HG02884 (cell line): ENCODE data around the gene MAGI3.
"Not testable (repeated sequence)": the region's sequence is repeated elsewhere in the genome, so short reads cannot be mapped to it uniquely, and the experiment has no call there.

Experiments used
- ATAC-seq: cut with Tn5 transposase; IDR thresholded peaks from one replicate; pipeline ENCODE4 v1.9.1; 2021; ENCODE audit warnings: mild to moderate bottlenecking, moderate library complexity; ENCODE audit not compliant: unreplicated experiment

The MAGI3 gene

DNA sequence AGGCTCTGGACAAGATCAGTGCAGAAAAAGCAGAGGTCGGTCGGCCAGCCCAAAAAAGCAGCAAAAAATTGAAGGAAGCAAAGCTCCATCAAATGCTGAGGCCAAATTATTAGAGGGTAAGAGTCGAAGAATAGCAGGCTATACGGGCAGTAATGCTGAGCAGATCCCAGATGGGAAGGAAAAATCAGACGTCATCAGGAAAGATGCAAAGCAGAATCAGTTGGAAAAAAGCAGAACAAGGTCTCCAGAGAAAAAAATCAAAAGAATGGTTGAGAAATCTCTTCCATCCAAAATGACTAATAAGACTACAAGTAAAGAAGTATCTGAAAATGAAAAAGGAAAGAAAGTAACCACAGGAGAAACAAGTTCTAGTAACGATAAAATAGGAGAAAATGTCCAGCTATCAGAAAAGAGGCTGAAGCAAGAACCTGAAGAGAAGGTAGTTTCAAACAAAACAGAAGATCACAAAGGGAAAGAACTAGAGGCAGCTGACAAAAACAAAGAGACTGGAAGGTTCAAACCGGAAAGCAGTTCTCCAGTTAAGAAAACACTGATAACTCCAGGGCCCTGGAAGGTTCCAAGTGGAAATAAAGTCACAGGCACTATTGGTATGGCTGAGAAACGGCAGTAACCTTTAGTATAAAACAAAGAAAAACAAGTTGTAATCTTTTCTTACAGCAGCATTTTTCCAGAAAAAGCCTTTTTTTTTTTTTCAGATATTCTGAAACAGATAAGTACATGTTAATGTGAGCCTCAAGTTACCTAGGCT is 293.3 kb downstream of the MAGI3 start:
- no peak for ATAC-seq

DNA sequence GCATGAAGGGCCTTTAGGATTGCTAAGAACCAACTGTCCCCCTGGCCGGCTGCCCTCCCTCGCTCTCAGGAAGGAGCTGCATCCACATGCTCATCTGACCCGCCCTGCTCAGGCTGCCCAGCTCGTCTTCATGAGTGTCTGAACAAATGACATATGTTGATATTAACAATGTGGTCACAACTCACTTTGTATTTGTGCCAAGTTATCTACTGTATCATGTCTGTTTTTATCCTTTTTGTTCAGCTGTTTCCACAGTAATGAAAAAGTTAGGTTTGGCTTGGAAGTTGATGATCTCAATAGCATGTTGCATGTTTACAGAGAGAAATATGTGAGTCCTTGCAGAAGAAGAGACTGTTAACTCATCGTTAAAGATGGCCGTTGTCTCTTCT is 293.8 kb downstream of the MAGI3 start:
- no peak for ATAC-seq

DNA sequence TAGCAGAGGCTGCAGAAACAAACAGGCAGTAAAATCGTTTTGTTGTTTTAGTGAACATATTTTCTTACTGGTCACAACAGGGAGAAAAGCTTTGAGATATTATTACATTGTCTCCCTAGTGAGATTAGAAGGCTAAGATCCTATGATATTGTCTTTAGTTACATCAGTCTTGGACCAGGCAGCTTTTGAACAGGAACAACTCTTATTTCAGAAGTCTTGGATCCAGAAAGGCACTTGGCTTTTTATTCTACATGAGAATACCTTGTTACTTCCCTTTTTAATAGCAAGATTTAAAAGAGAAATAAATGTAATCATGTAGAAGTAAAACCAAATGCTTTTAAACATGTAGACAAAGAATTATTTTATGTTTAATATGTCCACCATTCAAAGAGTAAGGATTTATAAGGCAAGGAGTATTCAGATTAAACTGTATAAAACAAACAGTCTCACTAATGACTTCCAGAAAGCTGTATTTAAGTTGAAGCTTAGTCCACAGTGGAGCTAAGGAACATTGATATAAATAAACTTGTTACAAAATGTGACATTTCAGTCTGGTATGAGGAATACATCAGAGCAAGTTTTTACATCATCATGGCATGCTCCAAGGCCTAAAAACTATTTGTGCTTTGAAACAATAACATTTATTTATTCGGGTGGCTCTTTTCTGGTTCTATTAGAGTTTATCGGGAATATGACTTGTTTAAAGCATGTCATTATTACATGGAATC is 296.7 kb downstream of the MAGI3 start:
- no peak for ATAC-seq

DNA sequence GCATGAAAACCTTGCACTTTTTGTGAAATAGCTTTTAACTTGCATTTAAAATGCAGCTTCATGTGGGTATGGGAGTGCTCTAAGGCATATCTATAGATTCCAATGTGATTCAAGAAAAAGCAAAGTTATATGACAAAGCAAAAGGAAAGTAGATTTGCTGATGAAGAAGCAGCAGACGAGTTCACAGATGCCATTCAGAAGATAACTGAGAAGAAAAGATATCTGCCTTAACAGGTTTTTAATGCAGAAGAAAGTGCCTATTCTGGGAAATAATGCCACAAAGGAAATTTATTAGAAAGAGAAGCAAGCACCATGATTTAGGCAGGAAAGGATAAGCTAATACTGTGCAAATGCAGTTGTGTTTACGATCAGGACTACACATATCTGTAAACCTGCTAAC is 300.9 kb downstream of the MAGI3 start:
- no peak for ATAC-seq

DNA sequence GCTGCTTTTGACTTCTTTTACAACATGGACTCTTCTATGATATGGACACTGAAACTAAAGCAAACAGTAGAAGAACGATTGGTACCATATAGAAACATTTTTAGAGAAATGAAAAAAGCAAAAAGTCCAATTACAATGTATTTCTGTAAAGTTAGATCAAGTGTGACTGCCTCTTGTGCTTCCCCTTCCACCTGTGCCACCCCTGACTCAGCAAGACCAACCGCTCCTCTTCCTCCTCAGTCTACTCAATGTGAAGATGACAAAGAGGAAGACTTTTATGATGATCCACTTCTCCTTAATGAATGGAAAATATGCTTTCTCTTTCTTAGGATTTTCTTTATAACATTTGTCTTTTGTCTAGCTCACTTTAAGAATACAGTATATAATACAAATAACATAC is 302.0 kb downstream of the MAGI3 start:
- ATAC-seq: no peak

DNA sequence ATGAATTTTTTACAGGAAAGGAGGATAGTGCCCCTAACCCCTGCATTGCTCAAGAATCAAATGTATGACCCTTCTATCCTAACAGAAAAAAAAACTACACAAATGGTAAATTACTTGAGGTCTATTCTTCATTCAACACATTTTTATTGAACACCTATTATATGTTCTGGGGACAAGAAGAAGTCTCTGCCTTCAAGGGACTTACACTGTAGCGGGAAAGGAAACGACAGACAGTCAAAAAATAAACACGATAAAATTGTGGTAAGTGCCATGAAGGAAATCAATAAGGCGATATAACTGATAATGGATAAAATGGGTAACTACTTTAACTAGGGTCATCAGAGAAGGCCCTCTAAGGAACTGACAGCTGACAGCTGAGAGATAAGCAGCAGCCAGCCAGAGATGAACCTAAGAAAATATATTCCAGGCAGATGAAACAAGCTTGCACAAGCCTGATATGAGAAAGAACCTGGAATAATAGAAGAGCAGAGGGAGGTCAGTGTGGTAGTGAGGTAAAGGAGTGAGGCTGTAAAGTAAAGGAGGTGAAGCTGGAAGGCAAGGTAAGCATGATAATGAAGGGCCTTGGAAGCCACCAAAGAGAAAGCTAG is 302.6 kb downstream of the MAGI3 start:
- ATAC-seq: no peak

DNA sequence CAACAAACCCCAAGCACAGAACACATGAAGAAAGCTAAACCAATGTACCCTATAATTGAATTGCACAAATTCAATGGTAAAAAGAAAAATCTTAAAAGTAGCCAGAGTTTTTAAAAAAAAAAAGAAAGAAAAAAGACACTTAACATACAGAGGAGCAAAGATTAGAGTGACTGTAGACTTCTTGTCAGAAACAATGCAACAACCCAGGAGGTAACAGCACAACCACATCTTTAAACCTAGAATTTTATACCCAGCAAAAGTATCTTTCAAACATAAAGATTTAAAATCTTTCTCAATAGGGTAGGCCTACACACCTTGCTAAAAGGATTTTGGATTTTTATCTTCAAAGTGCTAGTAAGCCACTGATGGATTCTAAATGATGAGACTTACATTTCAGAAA is 304.6 kb downstream of the MAGI3 start:
- no peak for ATAC-seq

DNA sequence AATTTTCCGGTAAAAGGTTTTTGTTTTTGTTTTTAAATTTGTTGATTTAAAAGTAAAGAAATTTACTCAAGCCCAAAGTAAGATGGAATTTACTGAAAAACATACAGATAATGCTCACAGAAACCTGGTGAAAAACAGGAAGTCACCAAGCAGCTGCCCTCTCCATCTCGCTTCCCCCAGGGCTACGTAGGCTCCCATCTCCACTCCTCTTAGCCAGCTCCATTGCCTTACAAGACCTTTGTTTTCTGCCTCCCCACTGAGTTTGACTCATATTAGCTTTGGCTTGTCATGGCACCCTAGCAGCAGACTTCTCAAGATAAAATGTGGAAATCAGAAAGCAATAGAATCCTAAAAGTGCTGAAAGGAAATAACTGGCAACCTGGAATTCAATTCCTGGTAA is 311.1 kb downstream of the MAGI3 start:
- no peak for ATAC-seq

DNA sequence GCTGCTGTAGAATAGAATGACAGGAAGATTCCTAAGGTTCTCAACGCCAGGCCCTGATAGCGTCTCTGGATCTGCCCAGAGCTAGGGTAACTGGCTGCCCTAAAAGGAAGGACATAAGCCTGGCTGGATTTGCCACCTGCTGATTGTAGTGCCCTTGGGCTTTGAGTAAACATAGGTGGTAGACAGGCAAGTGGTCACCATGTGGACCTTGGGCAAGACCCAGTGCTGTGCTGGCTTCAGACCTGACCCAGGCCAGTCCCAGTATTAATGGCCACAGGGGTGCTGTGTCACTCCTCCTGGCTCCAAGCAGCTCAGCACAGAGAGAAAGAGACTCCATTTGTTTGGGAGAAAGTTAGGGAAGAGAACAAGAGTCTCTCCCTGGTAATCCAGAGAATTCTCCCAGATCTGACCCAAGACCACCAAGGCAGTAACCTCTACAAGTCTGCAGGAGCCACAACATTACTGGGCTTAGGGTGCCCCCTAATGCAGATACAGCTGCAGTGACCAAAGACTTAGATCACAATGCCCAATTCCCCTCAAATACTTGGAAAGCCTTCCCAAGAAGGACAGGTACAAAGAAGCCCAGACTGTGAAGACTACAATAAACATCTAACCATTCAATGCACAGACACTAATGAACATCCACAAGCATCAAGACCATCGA is 324.4 kb downstream of the MAGI3 start:
- no peak for ATAC-seq

DNA sequence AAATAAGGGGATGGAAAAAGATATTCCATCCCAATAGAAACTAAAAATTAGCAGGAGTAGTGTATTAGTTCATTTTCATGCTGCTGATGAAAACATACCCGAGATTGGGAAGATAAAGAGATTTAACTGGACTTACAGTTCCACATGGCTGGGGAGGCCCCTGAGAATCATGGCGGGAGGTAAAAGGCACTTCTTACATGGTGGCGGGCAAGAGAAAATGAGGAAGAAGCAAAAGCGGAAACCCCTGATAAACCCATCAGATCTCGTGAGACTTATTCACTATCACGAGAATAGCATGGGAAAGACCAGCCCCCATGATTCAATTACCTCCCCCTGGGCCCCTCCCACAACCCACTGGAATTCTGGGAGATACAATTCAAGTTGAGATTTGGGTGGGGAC is 327.2 kb downstream of the MAGI3 start:
- ATAC-seq: not testable (repeated sequence)

DNA sequence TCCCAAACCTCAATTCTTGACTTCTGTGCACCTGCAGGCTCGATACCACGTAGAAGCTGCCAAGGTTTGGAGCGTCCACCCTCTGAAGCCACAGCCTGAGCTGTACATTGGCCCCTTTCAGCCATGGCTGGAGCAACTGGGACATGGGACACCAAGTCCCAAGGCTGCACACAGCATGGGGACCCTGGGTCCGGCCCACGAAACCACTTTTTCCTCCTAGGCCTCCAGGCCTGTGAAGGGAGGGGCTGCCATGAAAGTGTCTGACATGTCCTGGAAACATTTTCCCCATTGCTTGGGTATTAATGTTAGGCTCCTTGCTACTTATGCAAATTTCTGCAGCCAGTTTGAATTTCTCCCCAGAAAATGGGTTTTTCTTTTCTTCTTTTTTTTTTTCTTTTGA is 328.3 kb downstream of the MAGI3 start:
- not testable (repeated sequence) for ATAC-seq

DNA sequence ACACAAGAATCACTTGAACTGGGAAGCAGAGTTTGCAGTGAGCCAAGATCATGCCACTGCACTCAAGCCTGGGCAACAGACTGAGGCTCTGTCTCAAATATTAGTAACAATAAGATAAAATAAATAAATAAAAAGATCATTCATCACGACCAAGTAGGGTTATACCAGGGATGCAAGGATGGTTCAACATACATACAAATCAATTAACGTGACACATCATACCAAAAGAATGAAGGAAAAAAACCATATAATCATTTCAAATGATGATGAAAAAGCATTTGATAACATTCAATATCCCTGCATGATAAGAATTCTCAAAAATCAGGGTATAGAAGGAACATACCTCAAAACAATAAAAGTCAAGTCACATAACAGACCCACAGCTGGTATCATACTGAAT is 330.7 kb downstream of the MAGI3 start:
- ATAC-seq: no peak

DNA sequence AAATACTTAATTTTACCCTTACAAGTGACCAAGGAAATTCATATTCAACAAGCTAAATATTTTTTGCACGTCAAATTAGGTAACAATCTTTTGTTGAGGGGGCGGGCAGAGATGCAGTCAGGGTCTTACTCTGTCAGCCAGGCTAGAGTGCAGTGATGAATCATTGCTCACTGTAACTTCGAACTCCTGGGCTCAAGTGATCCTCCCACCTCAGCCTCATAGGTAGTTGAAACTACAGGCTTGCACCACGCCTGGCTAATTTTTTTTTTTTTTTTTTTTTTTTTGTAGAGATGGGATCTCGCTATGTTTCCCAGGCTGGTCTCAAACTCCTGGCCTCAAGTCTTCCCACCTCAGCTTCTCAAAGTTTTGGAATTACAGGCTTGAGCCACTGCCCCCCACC is 342.5 kb downstream of the MAGI3 start:
- no peak for ATAC-seq

DNA sequence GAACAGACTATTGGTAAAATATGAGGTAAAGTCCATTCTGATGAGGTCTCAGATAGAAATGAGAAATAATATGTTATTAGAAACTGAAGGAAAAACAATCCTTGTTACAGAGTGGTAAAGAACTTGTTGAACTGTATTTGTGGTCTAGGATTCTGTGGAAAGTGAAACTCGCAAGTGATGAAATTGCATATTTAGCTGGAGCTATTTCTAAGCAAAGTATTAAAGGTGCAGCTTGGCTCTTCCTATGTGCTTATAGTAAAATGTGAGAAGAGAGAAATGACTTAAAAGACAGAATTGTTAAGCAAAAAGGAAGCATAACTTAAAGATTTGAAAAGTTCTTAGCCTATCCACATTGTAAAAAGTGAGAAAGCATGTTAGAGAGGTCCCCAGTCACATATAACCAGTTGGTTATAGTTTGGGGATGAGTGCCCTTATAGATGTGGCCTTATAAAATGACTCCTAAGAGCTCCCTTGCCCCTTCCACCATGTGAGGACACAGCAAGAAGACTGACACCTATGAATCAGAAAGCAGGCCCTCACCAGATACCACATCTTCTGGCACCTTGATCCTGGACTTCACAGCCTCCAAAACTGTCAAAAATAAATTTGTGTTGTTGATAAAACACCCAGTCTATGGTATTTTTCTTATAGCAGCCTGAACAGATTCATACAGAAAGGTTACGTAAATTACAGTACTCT is 344.2 kb downstream of the MAGI3 start:
- no peak for ATAC-seq
